Karpas-422 (cell line): Measurements from ENCODE around the gene EPHA4. TPM values are rescaled to one million over a fixed set of nuclear protein-coding genes. Genes with fewer than 3 reads are reported as not detected.

Experiments used
- DNase-seq: peaks from one replicate; pipeline ENCODE4 v3.0.0-alpha.2; 2015
- H2AFZ ChIP-seq: fragments of 200-600 bp; sonication (generic); 2 replicates; pipeline ENCODE4 v1.6.1; 2014; ENCODE audit warnings: antibody characterized with exemption, low read length, mixed read lengths
- H3K27ac ChIP-seq: fragments of 200-600 bp; sonication (generic); 2 replicates; pipeline ENCODE4 v1.5.1; 2014; ENCODE audit warnings: mild to moderate bottlenecking, low read length, moderate library complexity
- H3K27me3 ChIP-seq: fragments of 200-600 bp; sonication (generic); 2 replicates; pipeline ENCODE4 v1.6.1; 2014; ENCODE audit warnings: low read length, mixed read lengths
- H3K36me3 ChIP-seq: fragments of 200-600 bp; sonication (generic); 2 replicates; pipeline ENCODE4 v1.6.1; 2014; ENCODE audit warnings: low read length, mixed read lengths; ENCODE audit not compliant: insufficient read depth
- H3K4me1 ChIP-seq: fragments of 200-600 bp; sonication (generic); 2 replicates; pipeline ENCODE4 v1.6.1; 2014; ENCODE audit warnings: mild to moderate bottlenecking, low read length, mixed read lengths
- H3K4me2 ChIP-seq: fragments of 200-600 bp; sonication (generic); 2 replicates; pipeline ENCODE4 v1.6.1; 2014; ENCODE audit warnings: low read length, low read depth, mild to moderate bottlenecking; ENCODE audit not compliant: poor library complexity, severe bottlenecking
- H3K4me3 ChIP-seq: fragments of 200-600 bp; sonication (generic); 2 replicates; pipeline ENCODE4 v1.5.1; 2014; ENCODE audit warnings: mild to moderate bottlenecking, antibody characterized with exemption, low read length, mixed read lengths
- H3K79me2 ChIP-seq: fragments of 200-600 bp; sonication (generic); 2 replicates; pipeline ENCODE4 v1.6.1; 2014; ENCODE audit warnings: mild to moderate bottlenecking, low read length, mixed read lengths
- H3K9ac ChIP-seq: fragments of 200-600 bp; sonication (generic); 2 replicates; pipeline ENCODE4 v1.6.0; 2014; ENCODE audit warnings: low read length
- H3K9me2 ChIP-seq: fragments of 200-600 bp; sonication (generic), shearing (Covaris generic); replicated peaks from 2 replicates; pipeline ENCODE4 v1.6.0; 2014; ENCODE audit warnings: mild to moderate bottlenecking, low read length, moderate library complexity; ENCODE audit not compliant: insufficient read depth
- H3K9me3 ChIP-seq: fragments of 300-700, 200-600 bp; sonication (generic); 2 replicates; pipeline ENCODE4 v1.6.1; 2014; ENCODE audit warnings: low read length, mixed read lengths
- H4K20me1 ChIP-seq: fragments of 200-600 bp; sonication (generic); 2 replicates; pipeline ENCODE4 v1.6.1; 2014; ENCODE audit warnings: mild to moderate bottlenecking, antibody characterized with exemption, low read length, low read depth; ENCODE audit not compliant: insufficient read depth
- total RNA-seq: library from RNA; depleted of rRNA; stranded (reverse); fragments of >200 nt; shearing (Covaris generic); gene quantifications from 2 replicates; pipeline ENCODE4 v1.2.3, GENCODE V29; 2014; ENCODE audit warnings: low replicate concordance

The EPHA4 gene
- total RNA-seq, 1 experiment from 2014 or later = not detected

DNA sequence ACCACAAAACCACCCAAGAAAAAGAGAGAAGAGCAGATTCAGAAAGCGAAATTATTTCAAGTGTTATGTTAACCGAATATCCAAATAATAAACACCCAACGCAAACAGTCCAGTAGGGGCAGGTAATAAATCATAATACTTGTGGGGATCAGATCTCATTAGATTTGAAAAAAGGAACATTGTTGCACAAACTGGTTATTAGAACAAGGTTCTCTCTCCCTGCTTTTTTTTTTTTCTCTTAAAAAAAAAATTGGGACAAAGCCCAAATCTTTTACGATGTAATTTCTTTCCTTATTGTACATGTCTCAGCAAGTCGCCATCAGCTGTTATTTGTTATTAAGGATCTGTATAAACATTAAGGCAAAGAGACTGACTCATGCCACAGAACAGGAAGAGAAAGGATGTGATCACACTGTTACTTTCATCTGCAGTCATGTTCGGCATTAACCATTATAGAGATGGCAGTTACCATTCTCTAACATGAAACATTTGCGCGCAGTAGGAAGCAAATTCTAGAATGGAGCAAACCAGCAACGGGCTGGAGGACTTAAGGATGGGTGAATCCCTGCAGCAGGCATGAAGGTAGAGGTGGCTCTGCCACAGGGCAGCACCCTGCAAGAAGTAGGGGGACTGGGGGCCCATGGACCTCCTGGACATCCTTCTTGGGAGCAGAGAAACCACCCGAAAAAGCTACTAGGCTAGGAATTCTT lies 42.0 kb downstream of the EPHA4 start:
- no peaks in the 10 kb centered on the region for H3K9me3 ChIP-seq
- no peaks in the 10 kb centered on the region for H3K36me3 ChIP-seq
- H2AFZ ChIP-seq = no peak overlapping the region
- no peaks in the 10 kb centered on the region for H3K27me3 ChIP-seq
- no peak overlapping the region for H3K4me3 ChIP-seq
- no peak overlapping the region for H3K9ac ChIP-seq
- H3K9me2 ChIP-seq = no peaks in the 10 kb centered on the region
- no peak overlapping the region for H3K27ac ChIP-seq
- no peak overlapping the region for H3K4me2 ChIP-seq
- DNase-seq = no peak
- no peaks in the 10 kb centered on the region for H3K4me1 ChIP-seq
- H4K20me1 ChIP-seq = no peaks in the 10 kb centered on the region
- H3K79me2 ChIP-seq = no peaks in the 10 kb centered on the region

DNA sequence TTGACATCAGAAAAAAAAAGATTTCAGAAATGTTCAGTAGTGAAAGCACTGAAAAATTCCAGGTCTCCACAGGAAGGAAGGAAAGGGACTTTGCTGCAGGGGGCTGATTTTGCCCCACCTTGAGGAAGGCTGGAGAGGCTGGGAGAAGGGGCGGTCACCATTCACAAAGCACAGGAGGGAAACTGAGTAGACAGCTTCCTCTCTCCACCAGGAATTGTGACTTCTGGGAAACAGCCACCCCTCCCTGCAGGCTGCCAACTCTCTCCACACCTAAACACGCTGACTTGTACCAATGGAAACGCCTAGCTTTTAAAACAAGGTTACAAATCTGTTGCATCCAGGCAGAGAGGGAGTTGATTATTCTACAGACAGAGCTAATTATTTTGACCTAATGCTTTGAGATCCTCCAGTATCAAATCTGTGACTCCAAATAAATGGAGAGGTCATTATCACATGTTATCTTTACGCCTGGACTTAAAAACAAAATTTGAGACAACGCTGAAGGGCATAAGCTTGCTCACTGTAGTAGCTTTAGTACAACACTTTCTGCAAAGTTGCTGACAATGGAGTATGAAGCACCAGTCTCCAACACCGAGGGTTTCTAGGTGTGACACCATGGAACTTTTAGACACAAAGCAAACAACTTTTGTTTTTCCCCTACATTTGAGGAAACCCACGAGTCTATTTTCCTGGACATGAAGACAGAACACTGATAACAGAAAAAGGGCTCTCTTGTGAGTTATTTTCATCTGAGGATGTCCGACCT lies 42.7 kb downstream of the EPHA4 start:
- Histone ChIP-seq H3K9ac (no peak overlapping the region), H2AFZ (no peak overlapping the region), H3K4me3 (no peak overlapping the region), H3K4me2 (no peak overlapping the region), H3K36me3 (no peaks in the 10 kb centered on the region), H3K9me2 (no peaks in the 10 kb centered on the region), H4K20me1 (no peaks in the 10 kb centered on the region), H3K79me2 (no peaks in the 10 kb centered on the region), H3K4me1 (no peaks in the 10 kb centered on the region), H3K9me3 (no peaks in the 10 kb centered on the region), H3K27me3 (no peaks in the 10 kb centered on the region), H3K27ac (no peak overlapping the region)
- no peak for DNase-seq

DNA sequence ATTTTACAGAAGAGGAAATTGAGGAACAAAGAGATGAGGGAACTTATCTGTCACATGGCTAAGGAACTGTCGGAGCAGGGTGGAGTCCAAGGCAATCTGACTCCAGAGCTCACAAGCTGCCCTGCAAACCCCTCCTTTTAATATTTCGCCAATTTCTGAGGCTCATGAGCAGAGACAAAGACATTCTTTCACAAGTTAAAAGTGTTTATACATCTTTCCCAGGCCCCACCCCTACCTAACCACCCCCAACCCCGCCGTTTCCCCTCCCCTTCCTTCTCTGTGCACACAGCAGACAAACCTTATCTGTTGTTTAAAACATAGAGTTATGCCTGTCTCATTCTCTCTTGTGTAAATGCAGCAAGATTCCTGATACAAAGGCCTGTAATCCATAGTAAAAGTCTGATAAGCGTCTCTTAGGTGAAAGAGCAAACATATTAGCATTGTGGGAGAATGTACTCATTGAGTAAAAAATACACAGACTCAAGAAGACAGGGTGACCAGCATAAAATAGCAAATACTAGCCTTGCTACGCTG lies 44.3 kb downstream of the EPHA4 start:
- Histone ChIP-seq H3K4me2 (no peak overlapping the region), H3K4me1 (no peaks in the 10 kb centered on the region)
- no peak for DNase-seq

DNA sequence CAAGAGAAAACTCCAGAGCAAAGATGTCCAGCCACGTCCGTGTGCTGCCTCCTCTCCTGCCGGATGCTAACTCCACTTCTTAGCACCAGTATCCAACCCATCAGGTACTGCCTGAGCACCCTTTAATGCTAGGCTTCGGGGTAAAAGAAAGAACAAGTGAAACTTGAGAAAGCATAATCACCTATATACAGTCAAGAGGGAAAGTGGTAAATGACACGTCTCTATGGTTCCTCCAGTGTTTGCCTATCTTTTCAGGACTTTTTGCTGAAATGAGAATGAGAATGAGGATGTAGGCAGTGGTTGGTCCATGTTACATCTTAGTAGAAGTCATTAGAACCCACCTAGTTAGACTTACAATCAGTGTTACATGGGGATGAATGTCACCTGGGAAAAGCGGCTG lies 47.9 kb downstream of the EPHA4 start:
- Histone ChIP-seq H3K4me2 (no peak overlapping the region), H3K27ac (no peak overlapping the region), H3K9me2 (no peaks in the 10 kb centered on the region), H4K20me1 (no peaks in the 10 kb centered on the region), H3K79me2 (no peaks in the 10 kb centered on the region), H3K9ac (no peak overlapping the region), H2AFZ (no peak overlapping the region), H3K4me3 (no peak overlapping the region), H3K9me3 (no peaks in the 10 kb centered on the region), H3K4me1 (no peaks in the 10 kb centered on the region), H3K27me3 (no peaks in the 10 kb centered on the region), H3K36me3 (no peaks in the 10 kb centered on the region)
- no peak for DNase-seq

More for the DNA sequence above, 44.3 kb downstream of the EPHA4 start:
- no peak overlapping the region for H2AFZ ChIP-seq
- H4K20me1 ChIP-seq = no peaks in the 10 kb centered on the region
- no peak overlapping the region for H3K27ac ChIP-seq
- H3K9me3 ChIP-seq = no peaks in the 10 kb centered on the region
- H3K36me3 ChIP-seq = no peaks in the 10 kb centered on the region
- H3K4me3 ChIP-seq = no peak overlapping the region
- no peaks in the 10 kb centered on the region for H3K27me3 ChIP-seq
- H3K9me2 ChIP-seq = no peaks in the 10 kb centered on the region
- H3K9ac ChIP-seq = no peak overlapping the region
- no peaks in the 10 kb centered on the region for H3K79me2 ChIP-seq

DNA sequence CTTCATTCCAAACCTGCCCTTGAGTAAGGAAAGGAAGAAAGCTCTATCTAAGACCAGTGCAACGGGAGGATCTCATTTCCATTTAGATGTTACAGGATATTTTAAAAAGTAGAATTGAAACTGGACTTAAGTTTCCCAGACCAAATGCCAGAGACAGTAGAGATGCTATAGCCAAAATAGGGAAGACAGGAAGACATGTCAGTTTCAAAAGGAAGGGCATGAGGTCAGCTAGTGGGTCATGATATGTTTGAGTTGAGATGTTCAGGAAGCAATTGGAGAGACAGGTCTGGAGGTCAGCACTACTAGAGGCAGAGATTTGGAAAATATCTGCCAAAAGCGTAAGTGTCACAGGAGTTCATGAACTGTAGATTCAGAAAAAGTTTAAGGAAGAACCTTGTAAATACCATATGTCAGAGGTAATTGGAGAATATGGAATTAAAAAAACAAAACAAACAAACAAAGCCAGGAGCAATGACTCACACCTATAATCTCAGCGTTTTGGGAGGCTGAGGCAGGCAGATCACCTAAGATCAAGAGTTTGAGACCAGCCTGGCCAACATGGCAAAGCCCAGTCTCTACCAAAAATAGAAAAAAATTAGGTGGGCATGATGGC lies 50.8 kb downstream of the EPHA4 start:
- no peak overlapping the region for H3K9ac ChIP-seq
- no peak for DNase-seq
- H3K9me2 ChIP-seq = no peaks in the 10 kb centered on the region
- no peak overlapping the region for H2AFZ ChIP-seq
- no peaks in the 10 kb centered on the region for H3K79me2 ChIP-seq
- no peak overlapping the region for H3K27ac ChIP-seq
- H3K4me3 ChIP-seq = no peak overlapping the region
- no peaks in the 10 kb centered on the region for H3K27me3 ChIP-seq
- H3K9me3 ChIP-seq = no peaks in the 10 kb centered on the region
- no peak overlapping the region for H3K4me2 ChIP-seq
- H3K36me3 ChIP-seq = no peaks in the 10 kb centered on the region
- no peaks in the 10 kb centered on the region for H4K20me1 ChIP-seq
- no peaks in the 10 kb centered on the region for H3K4me1 ChIP-seq

DNA sequence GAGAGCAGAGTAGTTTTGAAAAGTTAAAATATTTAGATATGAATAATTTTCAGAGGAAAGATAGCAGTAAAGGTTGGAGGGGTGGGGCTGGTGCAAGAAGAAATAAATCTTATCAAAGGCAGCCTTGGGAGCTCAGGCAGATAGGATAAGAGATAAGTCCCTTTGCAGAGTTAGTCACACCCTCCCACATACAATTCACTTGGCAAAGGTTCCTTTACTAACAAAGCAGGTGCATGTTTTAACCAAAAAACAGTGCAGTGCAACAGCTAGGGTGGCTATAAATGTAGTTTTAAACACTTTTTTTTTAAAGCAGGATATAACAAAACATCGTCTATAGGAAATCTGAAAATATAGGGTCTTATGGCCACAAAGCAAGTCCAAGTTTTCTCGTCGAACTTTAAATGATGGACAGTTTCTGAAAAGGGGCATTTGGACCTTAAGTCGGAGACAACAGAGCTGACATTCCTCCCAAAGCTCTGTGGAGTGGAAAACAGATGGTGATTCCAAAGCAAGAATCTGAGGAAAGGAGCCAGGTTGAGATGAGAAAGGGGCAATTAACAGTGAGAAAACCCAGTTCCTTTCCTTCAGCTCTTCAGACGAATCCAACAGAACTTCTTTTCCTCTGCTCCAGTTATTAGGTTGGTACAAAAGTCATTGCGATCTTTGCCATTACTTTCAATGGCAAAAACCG lies 53.0 kb downstream of the EPHA4 start:
- H3K9me3 ChIP-seq = no peaks in the 10 kb centered on the region
- H4K20me1 ChIP-seq = no peaks in the 10 kb centered on the region
- no peak overlapping the region for H3K4me3 ChIP-seq
- no peaks in the 10 kb centered on the region for H3K9me2 ChIP-seq
- H3K27me3 ChIP-seq = no peaks in the 10 kb centered on the region
- H3K4me1 ChIP-seq = no peaks in the 10 kb centered on the region
- H3K9ac ChIP-seq = no peak overlapping the region
- DNase-seq = no peak
- H3K4me2 ChIP-seq = no peak overlapping the region
- no peaks in the 10 kb centered on the region for H3K79me2 ChIP-seq
- H2AFZ ChIP-seq = no peak overlapping the region
- H3K27ac ChIP-seq = no peak overlapping the region
- H3K36me3 ChIP-seq = no peaks in the 10 kb centered on the region

DNA sequence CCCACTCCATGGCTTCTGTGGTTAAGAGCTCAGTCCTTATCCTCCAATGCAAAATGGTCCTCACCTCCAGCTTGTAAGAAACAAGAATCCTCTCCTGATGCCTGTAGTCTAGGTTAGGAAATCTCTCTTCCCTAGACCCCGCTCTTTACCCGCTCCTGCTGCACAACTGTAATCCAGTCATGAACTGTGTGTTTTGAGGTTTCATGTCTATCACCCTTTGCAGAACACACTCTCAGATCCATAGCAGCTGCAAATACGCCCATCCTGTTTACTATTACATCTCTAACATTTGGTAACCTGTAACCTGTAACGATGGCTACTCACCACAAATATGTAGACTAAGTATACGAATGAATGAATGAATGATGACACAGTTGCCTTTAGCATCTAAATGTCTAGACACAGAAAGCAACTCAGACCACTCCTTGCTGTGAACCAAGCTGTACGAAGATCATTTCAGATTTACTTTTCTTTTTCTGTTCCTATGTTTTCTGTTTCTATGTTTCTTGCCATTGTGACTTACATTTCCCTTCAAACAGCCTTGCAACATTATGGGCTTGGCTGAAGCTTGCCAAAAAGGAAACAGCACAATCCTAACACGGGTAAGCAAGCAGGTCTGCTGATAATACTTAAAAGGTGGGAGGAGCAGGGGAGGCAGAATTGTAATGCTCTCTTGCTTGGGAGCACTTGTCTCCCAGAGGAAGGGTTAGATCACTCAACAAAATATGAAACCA lies 53.7 kb downstream of the EPHA4 start:
- H3K9me3 ChIP-seq = no peaks in the 10 kb centered on the region
- H3K4me1 ChIP-seq = no peaks in the 10 kb centered on the region
- H2AFZ ChIP-seq = no peak overlapping the region
- H3K36me3 ChIP-seq = no peaks in the 10 kb centered on the region
- no peaks in the 10 kb centered on the region for H4K20me1 ChIP-seq
- no peaks in the 10 kb centered on the region for H3K79me2 ChIP-seq
- H3K27ac ChIP-seq = no peak overlapping the region
- no peak overlapping the region for H3K4me2 ChIP-seq
- no peaks in the 10 kb centered on the region for H3K27me3 ChIP-seq
- no peaks in the 10 kb centered on the region for H3K9me2 ChIP-seq
- no peak overlapping the region for H3K4me3 ChIP-seq
- no peak overlapping the region for H3K9ac ChIP-seq
- no peak for DNase-seq
